ENCODE measurements around the gene PTCD1.

Gene PTCD1

DNA sequence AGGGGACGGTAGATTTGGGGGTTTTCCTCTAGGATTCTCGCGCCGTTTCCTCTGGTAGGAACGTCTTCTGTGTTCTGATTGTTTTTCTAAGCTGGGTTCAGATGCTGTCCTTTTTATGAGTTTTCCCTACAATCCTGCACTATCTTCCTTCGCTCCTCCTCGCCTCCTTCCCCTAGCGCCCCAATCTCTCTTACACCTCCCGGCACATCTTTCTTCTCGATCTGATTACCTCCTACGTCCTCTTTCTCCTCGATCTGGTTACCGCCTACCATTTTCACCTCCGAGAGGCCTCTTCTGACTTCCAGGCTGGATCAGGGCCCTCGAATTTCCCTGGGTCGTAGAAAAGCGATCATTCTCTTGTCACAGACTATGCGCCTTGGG is 29.4 kb downstream of the PTCD1 start:
- no peak for DNase-seq (ENCODE audit: low read depth in 2 of 2)

DNA sequence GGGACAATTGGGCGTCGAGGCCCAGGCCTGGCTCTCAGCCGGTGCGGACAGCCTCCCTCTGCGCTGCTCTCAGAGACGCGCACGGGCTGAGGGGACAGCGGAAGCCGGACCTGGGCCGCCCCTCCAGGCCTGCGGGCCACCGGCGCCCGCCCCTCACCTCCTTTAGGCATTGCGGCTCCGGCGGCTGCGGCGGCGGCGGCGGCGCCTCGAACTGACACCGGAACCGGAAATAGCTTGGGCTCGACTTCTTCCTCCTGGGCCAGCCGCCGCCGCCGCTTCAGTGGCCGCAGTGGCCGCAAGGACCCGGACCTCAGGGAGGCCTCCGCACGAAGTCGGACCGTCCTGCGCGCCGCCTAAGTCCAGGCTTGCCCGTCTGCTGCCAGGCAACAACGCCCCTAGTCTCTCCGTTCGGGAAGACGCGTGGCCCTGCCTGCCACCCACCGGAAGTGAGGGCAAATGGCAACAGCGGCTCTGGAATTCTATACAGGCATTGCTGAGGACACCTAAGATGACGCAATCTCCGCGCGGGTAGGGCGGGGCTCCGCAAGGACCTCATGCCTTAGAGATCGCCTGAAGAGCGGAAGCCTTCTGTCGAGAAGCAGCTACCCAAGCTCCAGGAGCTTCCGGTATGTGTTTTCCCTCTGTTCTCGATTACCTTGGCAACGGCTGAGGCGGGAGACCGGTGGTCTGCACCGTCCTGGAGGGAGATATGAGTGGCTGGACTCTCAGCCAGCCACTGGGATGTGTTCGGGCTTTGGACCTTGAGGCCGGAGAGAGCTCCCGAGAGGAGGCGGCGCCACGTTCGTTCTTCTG is 30.0 kb downstream of the PTCD1 start, which contains the start of the genes BUD31 and PDAP1:
BUD31 (plus strand) TSS at position 591 of the 813 bp plus-strand sequence. CDS start 2,124 bp downstream, outside the sequence.
PDAP1 (minus strand) TSS at position 219 of the 813 bp plus-strand sequence; CDS start at position 170, 49 bp downstream.
- DNase-seq (ENCODE audit: low read depth in 2 of 2), result peak; percentile 78 to 85

GRCh38 chr7:99407872-99408378 is 30.7 kb downstream of the PTCD1 start:
- DNase-seq (ENCODE audit: low read depth in 2 of 2), result peak; percentile 12 to 15

- DNase-seq (ENCODE audit: low read depth in 2 of 2), result no peak
These were observed 32.0 kb downstream of the PTCD1 start for GRCh38 chr7:99406557-99406956.

DNA sequence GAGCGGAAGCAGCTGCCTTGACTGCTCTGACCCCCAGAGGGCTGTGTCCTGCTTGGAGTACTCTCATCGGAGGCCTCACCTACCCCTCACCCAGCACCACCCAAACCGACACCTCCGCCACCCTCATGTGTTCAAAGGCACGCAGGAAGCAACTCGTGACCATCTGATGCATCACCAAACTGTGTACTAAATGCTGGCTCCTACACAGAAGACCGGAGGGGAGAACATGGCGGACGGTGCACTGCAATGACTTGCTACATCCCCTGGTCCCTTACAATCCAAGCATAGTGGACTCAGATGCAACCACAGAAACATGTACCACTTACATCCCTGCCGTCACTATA is 33.6 kb downstream of the PTCD1 start:
- no peak for DNase-seq (ENCODE audit: low read depth in 2 of 2)

DNA sequence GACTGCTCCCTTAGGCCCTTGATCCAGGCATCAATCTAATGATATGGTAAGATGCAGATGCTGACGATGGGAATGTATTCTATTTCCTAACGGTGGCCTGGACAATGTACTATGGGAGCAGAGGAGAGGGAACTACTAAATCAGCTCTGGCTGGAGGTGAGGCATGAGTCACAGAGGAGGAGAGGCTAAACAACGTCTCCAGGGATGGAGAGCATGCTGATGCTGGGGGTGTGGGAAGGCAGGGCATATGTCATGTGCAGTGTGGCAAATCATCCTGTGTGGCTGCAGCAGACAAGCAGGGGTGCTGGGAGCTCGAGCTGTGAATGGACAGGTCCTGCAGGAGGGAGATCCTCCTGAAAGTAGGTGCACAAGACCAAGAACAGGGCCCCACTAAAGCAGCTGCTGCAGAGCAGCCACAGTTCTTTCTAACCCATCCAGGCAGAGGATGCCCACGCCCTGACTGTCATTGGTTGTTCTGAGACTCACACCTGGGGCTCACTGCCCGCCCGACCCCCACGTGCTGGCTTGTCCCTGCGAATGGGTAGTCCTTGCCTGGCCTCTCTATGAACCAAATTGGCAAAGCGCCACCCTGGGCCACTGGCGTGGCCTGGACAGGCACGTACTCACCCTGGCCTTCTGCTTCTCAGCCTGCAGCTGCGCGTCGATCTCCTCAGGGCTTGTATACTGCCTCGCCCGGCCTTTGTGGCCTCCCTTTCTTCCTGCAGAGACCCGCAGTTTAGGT is 34.2 kb downstream of the PTCD1 start:
- no peak for DNase-seq (ENCODE audit: low read depth in 2 of 2)

- DNase-seq (ENCODE audit: low read depth in 2 of 2), result no peak
These were observed 34.8 kb downstream of the PTCD1 start for GRCh38 chr7:99403764-99404163.

DNA sequence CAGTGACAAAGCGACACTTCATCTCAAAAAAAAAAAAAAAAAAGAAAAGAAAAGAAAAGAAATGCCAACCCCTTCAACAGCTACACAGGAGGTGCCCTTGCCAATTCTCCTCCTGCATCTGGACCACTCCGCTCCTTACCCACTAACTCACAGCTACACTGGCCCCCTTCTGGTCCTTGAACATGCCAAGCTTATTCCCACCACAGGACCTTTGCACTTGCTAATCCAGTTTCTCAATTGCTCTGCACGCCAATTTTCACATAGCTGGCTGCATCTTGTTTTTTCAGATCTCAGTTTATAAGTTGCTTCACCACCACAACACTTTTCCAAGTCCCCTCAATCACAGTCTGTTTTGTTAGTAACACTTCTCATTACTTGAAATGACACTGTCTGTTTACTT is 35.7 kb downstream of the PTCD1 start:
- no peak for DNase-seq (ENCODE audit: low read depth in 2 of 2)

GRCh38 chr7:99399597-99399996 is 39.0 kb downstream of the PTCD1 start:
- no peak for DNase-seq (ENCODE audit: low read depth in 2 of 2)

DNA sequence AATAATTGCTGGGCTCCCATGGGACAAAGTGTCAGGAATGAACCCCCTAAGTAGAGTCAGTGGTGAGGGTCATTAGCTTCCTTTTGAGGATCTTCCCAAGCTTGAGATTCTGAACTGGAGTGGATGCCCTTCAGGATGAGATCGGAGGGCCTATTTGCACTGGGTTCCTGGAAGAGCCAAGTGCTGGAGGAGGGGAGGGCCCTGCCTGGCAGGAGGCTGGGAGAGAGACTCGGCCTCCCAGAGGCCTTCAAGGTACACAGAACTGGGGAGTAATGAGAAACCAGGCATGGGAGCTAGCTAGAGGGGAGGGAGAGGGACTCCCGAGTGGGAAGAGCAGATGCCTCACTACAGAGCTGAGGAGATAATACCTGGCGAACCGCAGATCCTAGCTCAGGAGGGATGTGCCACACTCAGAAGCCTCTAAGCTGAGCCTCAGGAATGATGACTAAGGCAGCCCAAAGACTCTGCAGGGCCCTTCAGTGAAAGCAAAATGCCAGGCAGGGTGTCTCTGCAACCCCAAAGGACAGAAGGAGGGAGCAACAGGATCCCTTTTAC is 39.6 kb downstream of the PTCD1 start:
- DNase-seq (ENCODE audit: low read depth in 2 of 2), result no peak

GRCh38 chr7:99397297-99397983 is 41.2 kb downstream of the PTCD1 start:
- no peak for DNase-seq (ENCODE audit: low read depth in 2 of 2)

GRCh38 chr7:99396418-99397296 is 41.9 kb downstream of the PTCD1 start:
- no peak for DNase-seq (ENCODE audit: low read depth in 2 of 2)

GRCh38 chr7:99395616-99396327 is 42.8 kb downstream of the PTCD1 start:
- DNase-seq (ENCODE audit: low read depth in 2 of 2), result no peak

DNA sequence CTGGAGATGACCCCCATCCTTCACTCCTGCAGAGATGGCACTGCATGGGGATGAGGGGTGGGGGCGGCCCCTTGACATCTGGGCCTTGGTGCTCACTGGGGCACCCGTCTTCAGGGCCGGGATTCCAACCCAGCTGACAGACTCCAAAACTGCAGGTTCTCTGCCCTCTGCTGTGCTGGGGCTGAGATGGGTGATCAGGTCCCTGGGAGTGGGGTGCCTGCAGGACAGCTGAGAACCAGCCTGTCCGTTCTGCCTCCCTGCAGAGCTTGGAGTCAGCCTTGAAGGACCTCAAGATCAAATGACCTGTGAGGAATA is 44.5 kb downstream of the PTCD1 start:
- DNase-seq (ENCODE audit: low read depth in 2 of 2), result no peak

DNA sequence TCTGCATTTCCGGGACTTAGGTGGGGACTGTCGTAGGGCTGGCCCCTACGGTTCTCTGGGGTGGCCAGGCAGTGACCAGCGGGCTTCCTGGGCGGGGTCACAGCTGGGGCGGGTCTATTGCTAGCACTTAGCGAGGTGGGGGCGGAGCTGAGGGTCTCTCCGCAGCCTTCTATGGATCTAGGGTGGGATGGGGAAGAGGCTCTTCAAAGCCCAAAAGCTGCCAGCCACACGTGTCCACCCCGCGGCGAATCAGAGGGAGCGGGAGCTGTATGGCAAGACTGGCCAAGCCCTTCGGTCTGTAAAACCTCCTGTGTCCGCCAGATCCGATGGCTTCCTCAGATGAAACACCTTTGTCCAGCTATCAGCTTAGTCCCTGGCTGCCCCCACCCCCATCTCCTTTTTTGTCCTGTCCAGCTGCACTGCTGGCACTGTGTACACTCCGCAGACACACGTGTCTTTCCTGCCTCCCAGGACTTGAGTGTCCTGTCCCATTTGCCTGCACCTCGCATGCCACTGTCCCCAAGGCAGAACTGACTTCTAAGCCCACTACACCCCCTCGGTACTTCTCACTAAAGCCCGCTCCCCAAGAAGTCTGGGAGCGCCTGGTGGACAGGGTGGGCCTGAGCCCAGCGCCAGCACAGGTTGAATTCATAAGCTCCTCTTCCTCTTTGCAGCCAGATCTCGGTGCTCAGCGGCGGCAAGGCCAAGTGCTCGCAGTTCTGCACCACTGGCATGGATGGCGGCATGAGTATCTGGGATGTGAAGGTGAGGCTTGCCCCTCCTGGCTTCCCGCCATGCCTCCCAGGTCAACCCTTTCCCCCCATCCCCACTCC is 45.0 kb downstream of the PTCD1 start:
- DNase-seq (ENCODE audit: low read depth in 2 of 2), result no peak

- peak; percentile 71 for DNase-seq (ENCODE audit: low read depth in 2 of 2)
These were observed 45.8 kb downstream of the PTCD1 start for GRCh38 chr7:99392659-99393354.

- DNase-seq (ENCODE audit: low read depth in 2 of 2), result no peak
These were observed 46.6 kb downstream of the PTCD1 start for GRCh38 chr7:99392046-99392445.

DNA sequence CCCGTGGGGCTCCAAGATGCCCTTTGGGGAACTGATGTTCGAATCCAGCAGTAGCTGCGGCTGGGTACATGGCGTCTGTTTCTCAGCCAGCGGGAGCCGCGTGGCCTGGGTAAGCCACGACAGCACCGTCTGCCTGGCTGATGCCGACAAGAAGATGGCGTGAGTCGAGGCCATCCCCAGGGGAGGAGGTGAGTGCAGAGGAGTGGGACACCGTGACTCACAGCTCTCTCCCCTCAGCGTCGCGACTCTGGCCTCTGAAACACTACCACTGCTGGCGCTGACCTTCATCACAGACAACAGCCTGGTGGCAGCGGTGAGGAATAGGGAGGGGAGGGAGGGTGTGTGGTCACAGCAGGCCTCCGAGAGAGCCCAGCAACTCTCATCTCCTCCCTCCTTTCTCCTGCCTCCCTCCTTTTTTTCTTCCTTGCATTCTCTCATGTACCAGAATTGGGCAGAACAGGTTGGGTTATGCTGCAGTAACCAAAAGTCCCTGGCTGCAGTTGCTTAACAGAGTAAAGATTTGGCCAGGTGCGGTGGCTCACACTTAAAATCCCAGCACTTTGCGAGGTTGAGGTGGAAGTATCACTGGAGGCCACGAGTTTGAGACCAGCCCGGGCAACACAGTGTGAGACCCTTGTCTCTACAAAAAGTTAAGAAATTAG is 47.5 kb downstream of the PTCD1 start:
- DNase-seq (ENCODE audit: low read depth in 2 of 2), result no peak
